T-cell (primary cell): ENCODE measurements around the gene FBN1. TPM values are rescaled to one million over a fixed set of nuclear protein-coding genes. Genes with fewer than 3 reads are reported as not detected.

ENCODE experiments used
- ATAC-seq, 4 experiments: fragments of 200-7000 bp in 3 of 4; fragments of 150-1000 bp in 1 of 4; cut with Tn5 transposase; replicated peaks in 1 of 4; 1 replicate in 3 of 4; 2 replicates in 1 of 4; pipeline ENCODE4 v1.10.0; 2021; ENCODE audit warnings: moderate library complexity in 3 of 4, mild to moderate bottlenecking in 2 of 4, moderate number of reproducible peaks in 1 of 4
- CTCF ChIA-PET, 2 donors: fragments of 300-600 bp; sonication (Branson Sonifier 250); formaldehyde crosslinking; loops; one replicate each; lab custom pipeline; 2022; ENCODE audit warnings: antibody characterized with exemption in 2 of 2; lab: Charles Lee
- POLR2A ChIA-PET, 2 donors: fragments of 300-600 bp; sonication (Branson Sonifier 250); formaldehyde crosslinking; loops; one replicate each; lab custom pipeline; 2022; ENCODE audit warnings: antibody characterized with exemption in 2 of 2; lab: Charles Lee
- DNase-seq, 35 experiments: peaks; one replicate each; pipeline versions ENCODE4 v3.0.0 to v3.0.0-alpha.2; 2013 to 2023
- H3K27ac ChIP-seq: one replicate; pipeline ENCODE4 v1.5.1; 2013; ENCODE audit warnings: low read length
- H3K27me3 ChIP-seq, 2 experiments: replicated peaks in 1 of 2; 1 replicate in 1 of 2; 2 replicates in 1 of 2; pipeline versions ENCODE4 v1.6.1 to v1.7.0; 2013; ENCODE audit warnings: low read length in 1 of 2, mixed read lengths in 1 of 2; ENCODE audit not compliant: control insufficient read depth in 2 of 2, insufficient read depth in 2 of 2; ENCODE audit errors: extremely low read depth in 1 of 2
- H3K36me3 ChIP-seq, 2 donors: 1 replicate in 1 of 2; 2 replicates in 1 of 2; pipeline versions ENCODE4 v1.6.1 to v1.7.0; 2013; ENCODE audit warnings: low read length in 1 of 2; ENCODE audit not compliant: control insufficient read depth in 2 of 2, insufficient read depth in 1 of 2; ENCODE audit errors: extremely low read depth in 1 of 2
- H3K4me1 ChIP-seq, 2 experiments: 1 replicate in 1 of 2; 2 replicates in 1 of 2; pipeline versions ENCODE4 v1.6.1 to v1.7.0; 2013; ENCODE audit warnings: low read length in 2 of 2, mixed read lengths in 1 of 2; ENCODE audit not compliant: insufficient read depth in 2 of 2, control insufficient read depth in 1 of 2; ENCODE audit errors: extremely low read depth in 1 of 2
- H3K4me3 ChIP-seq, 2 donors: 1 replicate in 1 of 2; 2 replicates in 1 of 2; pipeline versions ENCODE4 v1.5.1 to v1.7.0; 2013; ENCODE audit warnings: mild to moderate bottlenecking in 2 of 2, low read length in 1 of 2, moderate library complexity in 1 of 2; ENCODE audit not compliant: control insufficient read depth in 1 of 2; ENCODE audit errors: extremely low read depth in 1 of 2
- H3K9me3 ChIP-seq: 2 replicates; pipeline ENCODE4 v1.7.0; 2013
- H3K27ac Mint-ChIP-seq, 2 donors: one replicate each; pipeline ENCODE4 v1.8.0; 2020 to 2021; ENCODE audit warnings: mild to moderate bottlenecking in 2 of 2, mixed read lengths in 2 of 2
- H3K27me3 Mint-ChIP-seq, 2 donors: one replicate each; pipeline ENCODE4 v1.8.0; 2021 to 2022; ENCODE audit warnings: mixed read lengths in 2 of 2
- H3K36me3 Mint-ChIP-seq: one replicate; pipeline ENCODE4 v1.8.0; 2021; ENCODE audit warnings: mixed read lengths
- H3K4me1 Mint-ChIP-seq, 3 donors: one replicate each; pipeline ENCODE4 v1.8.0; 2020 to 2022; ENCODE audit warnings: mixed read lengths in 3 of 3, mild to moderate bottlenecking in 1 of 3
- H3K4me3 Mint-ChIP-seq, 3 donors: one replicate each; pipeline ENCODE4 v1.8.0; 2020 to 2022; ENCODE audit warnings: mild to moderate bottlenecking in 3 of 3, mixed read lengths in 3 of 3, moderate library complexity in 3 of 3
- H3K9me3 Mint-ChIP-seq, 3 donors: one replicate each; pipeline ENCODE4 v1.8.0; 2020 to 2022; ENCODE audit warnings: mixed read lengths in 3 of 3
- WGBS: methylation state at CpG from one replicate; pipeline ENCODE4 v1.1.5; 2013; ENCODE audit warnings: missing lambda C conversion rate; ENCODE audit not compliant: insufficient coverage; 5-methylcytosine and 5-hydroxymethylcytosine counted together
- total RNA-seq, 35 experiments: library from RNA in 6 of 35; stranded (reverse) in 6 of 35; fragments of 120-200 nt in 1 of 35; gene quantifications; one replicate each; pipeline versions ENCODE4 v1.2.1 to v1.2.4 and lab custom pipeline; 2013 to 2026

Gene FBN1
- total RNA-seq, 5 donors from 2014 or later (not counting 1 experiment from before 2014, with no cell fraction given): 0.28 to 1.2 (median 0.79) TPM

DNA sequence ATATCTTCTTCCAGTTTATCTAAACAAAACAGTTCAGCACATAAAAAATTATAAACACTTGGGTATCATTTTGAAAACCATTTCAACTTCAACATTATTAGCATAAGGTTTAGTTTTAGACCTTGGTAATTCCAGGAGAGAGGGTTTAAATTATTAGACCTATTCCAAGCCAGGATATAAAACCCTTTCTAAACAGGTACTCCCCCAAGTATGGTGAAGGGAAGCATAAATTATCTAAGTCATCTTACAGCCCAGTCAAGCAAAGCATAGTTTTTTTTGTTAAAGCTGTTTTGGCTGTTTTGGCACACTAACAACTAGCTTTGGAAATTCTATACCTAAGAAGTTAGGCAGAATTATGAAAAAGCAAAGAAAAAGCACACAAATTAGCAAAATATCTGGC lies 87.3 kb downstream of the FBN1 start:
- Mint-ChIP-seq H3K4me3 (no peak overlapping the region), H3K27ac (no peak overlapping the region), H3K27me3 (peaks cover 0 to 4% of the 10 kb centered on the region in 2 donors), H3K9me3 (no peaks in the 10 kb centered on the region), H3K4me1 (no peaks in the 10 kb centered on the region), H3K36me3 (no peaks in the 10 kb centered on the region)
- H3K4me1 ChIP-seq: no peaks in the 10 kb centered on the region
- DNase-seq (no peak), ATAC-seq (no peak)
- ChIA-PET POLR2A (no interaction called here), CTCF (no interaction called here)
- no peaks in the 10 kb centered on the region for H3K9me3 ChIP-seq
- H3K27me3 ChIP-seq: no peaks in the 10 kb centered on the region
- no peaks in the 10 kb centered on the region for H3K36me3 ChIP-seq
- no peak overlapping the region for H3K27ac ChIP-seq
- no peak overlapping the region for H3K4me3 ChIP-seq

DNA sequence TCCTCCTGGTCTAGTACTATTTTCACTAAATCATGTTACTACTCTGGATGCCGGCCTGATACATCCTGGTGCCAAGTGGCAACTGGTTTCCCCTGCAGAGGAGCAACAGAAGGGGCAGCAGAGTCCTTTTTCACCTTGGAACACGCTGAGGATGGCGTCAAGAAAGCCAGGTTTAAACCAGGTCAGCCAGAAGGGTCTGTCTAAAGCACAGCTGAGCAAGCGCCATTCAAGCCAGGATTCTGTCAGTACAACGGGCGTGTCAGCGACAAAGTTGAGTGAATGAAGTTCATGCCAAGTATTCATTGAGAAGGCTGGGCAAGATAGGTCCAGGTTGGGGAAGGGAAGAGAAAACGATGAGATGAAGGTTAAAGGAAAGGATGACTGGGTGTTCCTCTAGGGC lies 88.2 kb downstream of the FBN1 start:
- ATAC-seq (no peak), DNase-seq (no peak)
- ChIA-PET POLR2A (interaction anchor here in 1 of 2 donors (0.6 kb wide), 1 partner anchor 1739 kb away, joined by 3 read pairs; no protein-coding TSS in a partner anchor), CTCF (no interaction called here)
- H3K27ac Mint-ChIP-seq: no peak overlapping the region
- H3K9me3 Mint-ChIP-seq: no peaks in the 10 kb centered on the region
- H3K4me1 ChIP-seq: no peaks in the 10 kb centered on the region
- H3K27ac ChIP-seq: no peak overlapping the region
- no peak overlapping the region for H3K4me3 Mint-ChIP-seq
- peaks cover 0 to 4% of the 10 kb centered on the region in 2 donors for H3K27me3 Mint-ChIP-seq
- H3K36me3 ChIP-seq: no peaks in the 10 kb centered on the region
- H3K9me3 ChIP-seq: no peaks in the 10 kb centered on the region
- no peak overlapping the region for H3K4me3 ChIP-seq
- H3K36me3 Mint-ChIP-seq: no peaks in the 10 kb centered on the region
- no peaks in the 10 kb centered on the region for H3K4me1 Mint-ChIP-seq
- WGBS: 80% methylated on average over 8 of the region's 8 CpGs
- H3K27me3 ChIP-seq: no peaks in the 10 kb centered on the region

DNA sequence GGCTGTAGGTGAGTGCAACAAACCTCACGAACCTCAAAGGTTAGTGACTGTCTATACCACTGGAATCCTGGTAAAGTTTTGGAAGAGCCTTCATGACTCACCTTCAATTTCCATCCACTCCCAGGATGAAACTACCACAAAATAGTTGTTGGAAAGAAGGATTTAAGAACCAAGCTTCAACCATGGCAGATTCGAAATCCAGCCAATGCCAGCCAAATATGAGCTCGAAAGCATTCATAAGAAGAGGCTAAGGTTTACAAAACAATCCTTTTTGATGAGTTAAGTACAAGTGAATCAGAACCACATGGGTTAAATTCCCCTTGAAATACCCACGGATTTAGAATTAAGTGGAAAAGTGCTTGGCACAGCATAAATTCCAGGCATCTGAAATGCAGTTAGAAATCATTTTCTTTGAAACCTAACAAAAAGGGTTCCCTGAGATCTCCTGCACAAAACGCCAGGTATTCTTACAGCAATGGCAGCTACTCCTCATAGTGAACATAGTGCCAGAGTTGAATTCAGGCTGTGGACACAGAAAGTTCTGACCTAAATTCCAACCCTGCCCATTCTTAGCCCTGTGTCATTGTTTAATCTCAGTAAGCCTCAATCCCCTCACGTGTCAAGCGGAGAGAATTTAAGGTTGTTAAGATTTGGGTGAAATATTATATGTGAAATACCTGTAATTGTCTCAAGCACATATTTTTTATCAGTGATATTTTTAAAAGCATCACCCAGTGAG lies 89.2 kb downstream of the FBN1 start:
- H3K4me3 ChIP-seq: no peak overlapping the region
- ChIA-PET CTCF (no interaction called here), POLR2A (no interaction called here)
- Mint-ChIP-seq H3K27ac (no peak overlapping the region), H3K4me1 (no peaks in the 10 kb centered on the region), H3K36me3 (no peaks in the 10 kb centered on the region), H3K4me3 (no peak overlapping the region), H3K9me3 (no peaks in the 10 kb centered on the region), H3K27me3 (peaks cover 0 to 4% of the 10 kb centered on the region in 2 donors)
- ATAC-seq (no peak), DNase-seq (no peak)
- H3K36me3 ChIP-seq: no peaks in the 10 kb centered on the region
- no peak overlapping the region for H3K27ac ChIP-seq
- H3K9me3 ChIP-seq: no peaks in the 10 kb centered on the region
- 60% methylated on average over 1 of the region's 7 CpGs for WGBS
- H3K4me1 ChIP-seq: no peaks in the 10 kb centered on the region
- H3K27me3 ChIP-seq: no peaks in the 10 kb centered on the region

DNA sequence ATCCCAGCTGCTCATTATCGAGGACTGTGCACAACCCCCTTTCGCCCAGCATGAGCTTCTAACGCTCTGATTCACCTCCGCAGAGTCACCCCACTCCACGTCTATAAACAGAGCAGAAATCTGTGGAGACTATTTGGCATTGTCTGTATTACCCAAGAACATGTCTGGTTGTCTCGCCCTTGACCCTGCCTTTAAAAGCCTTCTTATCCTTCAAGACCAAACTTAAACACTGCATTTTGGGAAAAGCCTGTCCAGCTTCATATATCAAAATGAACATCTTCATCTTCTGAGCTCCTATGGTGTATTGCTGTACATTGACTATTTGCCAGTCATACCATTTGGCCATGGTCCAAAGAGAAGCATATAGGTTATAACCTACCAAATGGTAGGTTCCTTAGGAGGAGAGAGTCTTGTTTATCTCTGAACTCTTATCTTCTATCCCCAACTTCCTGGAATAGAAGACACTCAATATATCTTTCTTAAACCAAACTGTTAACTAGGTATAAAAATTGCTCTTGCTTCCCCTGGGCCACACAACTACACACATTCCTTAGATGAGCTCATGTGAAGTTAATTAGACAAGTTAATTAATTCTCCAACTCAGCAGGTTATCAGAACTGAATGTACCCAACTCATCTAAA lies 90.1 kb downstream of the FBN1 start:
- Mint-ChIP-seq H3K4me1 (no peaks in the 10 kb centered on the region), H3K36me3 (no peaks in the 10 kb centered on the region), H3K27ac (no peak overlapping the region), H3K9me3 (no peaks in the 10 kb centered on the region), H3K27me3 (peaks cover 0 to 4% of the 10 kb centered on the region in 2 donors), H3K4me3 (no peak overlapping the region)
- no peak overlapping the region for H3K4me3 ChIP-seq
- DNase-seq (no peak), ATAC-seq (no peak)
- POLR2A ChIA-PET: no interaction called here
- no peaks in the 10 kb centered on the region for H3K36me3 ChIP-seq
- H3K4me1 ChIP-seq: no peaks in the 10 kb centered on the region
- H3K27ac ChIP-seq: no peak overlapping the region
- no peaks in the 10 kb centered on the region for H3K27me3 ChIP-seq
- no peaks in the 10 kb centered on the region for H3K9me3 ChIP-seq
- 87% methylated on average over 3 of the region's 6 CpGs for WGBS
- CTCF ChIA-PET: no interaction called here

GRCh38 chr15:48554112-48554511 lies 91.4 kb downstream of the FBN1 start:
- POLR2A ChIA-PET: no interaction called here
- Mint-ChIP-seq H3K9me3 (no peaks in the 10 kb centered on the region), H3K4me1 (no peaks in the 10 kb centered on the region), H3K4me3 (no peak overlapping the region), H3K27me3 (peaks cover 0 to 4% of the 10 kb centered on the region in 2 donors), H3K36me3 (no peaks in the 10 kb centered on the region), H3K27ac (no peak overlapping the region)
- Histone ChIP-seq H3K4me3 (no peak overlapping the region), H3K9me3 (no peaks in the 10 kb centered on the region), H3K27ac (no peak overlapping the region), H3K27me3 (no peaks in the 10 kb centered on the region), H3K36me3 (no peaks in the 10 kb centered on the region), H3K4me1 (no peaks in the 10 kb centered on the region)
- WGBS: 94% methylated on average over 3 of the region's 5 CpGs
- no peak for ATAC-seq
- no peak for DNase-seq
- CTCF ChIA-PET: no interaction called here

GRCh38 chr15:48553559-48553958 lies 92.0 kb downstream of the FBN1 start:
- Histone ChIP-seq H3K9me3 (no peaks in the 10 kb centered on the region), H3K4me3 (no peak overlapping the region), H3K27me3 (no peaks in the 10 kb centered on the region), H3K27ac (no peak overlapping the region), H3K36me3 (no peaks in the 10 kb centered on the region), H3K4me1 (no peaks in the 10 kb centered on the region)
- Mint-ChIP-seq H3K4me1 (no peaks in the 10 kb centered on the region), H3K36me3 (no peaks in the 10 kb centered on the region), H3K27me3 (peaks cover 0 to 4% of the 10 kb centered on the region in 2 donors), H3K4me3 (no peak overlapping the region), H3K27ac (no peak overlapping the region), H3K9me3 (no peaks in the 10 kb centered on the region)
- ATAC-seq (no peak), DNase-seq (no peak)
- ChIA-PET CTCF (no interaction called here), POLR2A (no interaction called here)
- WGBS: no CpG with 5 or more reads among the region's 2 CpGs
